CD4-positive, alpha-beta T cell treated with Interleukin-4 for 4 hours (primary cell): Measurements from ENCODE around the gene IPO8.
A peak's percentile ranks its signal among the peaks of the same experiment; 100 is the strongest.

Experiments
- DNase-seq: peaks from one replicate; pipeline ENCODE4 v3.0.0-alpha.2; 2020

The IPO8 gene

DNA sequence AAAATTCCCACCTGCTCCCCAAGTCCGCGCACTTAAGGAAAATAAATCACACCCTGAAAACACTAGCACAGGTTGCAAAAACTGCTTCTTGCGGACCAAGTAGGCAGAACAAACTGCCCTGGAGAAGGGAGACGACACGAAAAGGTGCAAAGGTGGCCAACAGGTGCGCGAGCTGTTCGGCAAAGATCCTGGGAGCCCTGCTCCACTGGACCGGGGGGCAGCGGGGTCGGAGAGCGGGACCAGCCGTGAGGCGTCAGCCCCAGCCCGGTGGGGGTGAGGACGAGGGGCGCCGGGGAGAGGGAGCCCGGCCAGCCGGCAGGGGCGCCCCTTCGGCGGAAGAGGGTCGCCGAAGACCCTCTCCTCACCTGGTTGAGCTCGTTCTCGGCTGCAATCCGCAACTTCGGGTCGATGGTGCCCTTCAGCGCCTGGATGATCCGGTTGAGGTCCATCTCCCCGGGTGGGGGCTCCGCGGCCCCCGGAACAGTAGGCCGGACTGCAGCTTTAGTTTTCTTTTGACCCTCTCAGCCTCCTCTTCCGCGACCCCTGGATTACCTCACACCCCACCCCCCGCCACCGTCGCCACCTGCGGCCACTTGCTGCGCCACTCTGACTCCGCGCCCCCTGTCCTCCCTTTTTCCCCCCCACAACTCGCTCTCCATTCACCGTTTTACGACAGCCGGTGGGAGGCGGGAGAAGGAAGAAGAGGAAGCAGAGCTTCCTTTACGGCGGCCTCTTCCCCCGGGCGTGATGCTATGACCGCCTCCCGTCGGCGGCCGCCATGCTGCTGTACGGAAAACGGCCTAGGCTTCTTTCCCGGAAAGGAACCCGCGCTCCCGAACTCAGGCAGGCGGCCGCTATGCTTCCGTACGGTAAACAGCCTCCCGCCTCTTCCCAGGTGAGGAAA lies at the start of gene IPO8:
TSS of gene IPO8 (minus strand) at position 671 of the 904 bp plus-strand sequence. CDS start at position 449, 222 bp downstream.
- peak; percentile 90 for DNase-seq

DNA sequence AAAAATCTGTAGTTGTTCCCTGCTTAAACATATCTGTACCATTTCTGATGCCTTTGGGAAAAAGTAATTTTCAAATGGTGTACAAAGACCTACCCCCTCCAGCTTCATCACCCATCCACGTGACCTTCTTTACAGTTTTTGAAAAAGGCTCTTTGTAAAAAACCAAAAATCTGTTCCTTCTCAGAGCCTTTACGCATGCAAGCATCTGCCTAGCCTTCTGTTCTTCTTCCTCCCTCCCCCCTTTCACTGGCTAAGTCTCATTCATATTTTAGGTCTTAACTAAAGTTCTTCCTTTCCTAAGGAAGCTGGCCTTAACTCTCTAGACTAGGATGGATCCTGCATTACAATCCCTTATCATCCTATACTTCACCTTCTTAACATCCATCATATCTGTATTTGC lies 48.7 kb upstream of the IPO8 start:
- DNase-seq: no peak

DNA sequence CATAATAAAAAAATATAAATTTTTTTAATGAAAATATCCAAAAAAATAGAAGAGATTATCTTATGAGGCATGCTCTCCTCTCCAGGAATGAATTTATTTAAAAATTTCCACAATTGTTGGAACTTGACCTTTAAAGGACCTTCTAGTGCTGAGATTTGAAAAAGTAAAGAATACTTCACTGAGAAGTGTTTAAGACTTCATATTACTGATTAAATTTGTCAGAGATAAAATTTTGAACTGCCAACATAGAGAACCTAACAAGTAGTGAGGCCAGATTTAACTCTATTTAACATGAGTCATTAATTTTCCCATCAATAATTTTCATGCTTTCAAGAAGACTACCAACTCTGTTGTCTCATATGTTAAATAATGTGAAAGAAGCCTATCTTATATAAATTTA lies 44.6 kb upstream of the IPO8 start:
- no peak for DNase-seq

DNA sequence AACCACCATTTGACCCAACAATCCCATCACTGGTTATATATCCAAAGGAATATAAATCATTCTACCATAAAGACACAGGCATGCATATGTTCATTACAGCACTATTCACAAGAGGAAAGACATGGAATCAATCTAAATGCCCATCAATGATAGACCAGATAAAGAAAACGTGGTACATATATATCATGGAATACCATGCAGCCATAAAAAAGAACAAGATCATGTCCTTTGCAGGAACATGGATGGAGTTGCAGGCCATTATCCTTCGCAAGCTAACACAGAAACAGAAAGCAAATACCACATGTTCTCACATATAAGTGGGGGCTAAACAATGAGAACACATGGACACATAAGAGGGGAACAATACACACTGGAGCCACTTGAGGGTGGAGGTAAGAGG lies 43.4 kb upstream of the IPO8 start:
- DNase-seq: no peak

GRCh38 chr12:30732954-30733637 lies 37.4 kb upstream of the IPO8 start:
- no peak for DNase-seq

DNA sequence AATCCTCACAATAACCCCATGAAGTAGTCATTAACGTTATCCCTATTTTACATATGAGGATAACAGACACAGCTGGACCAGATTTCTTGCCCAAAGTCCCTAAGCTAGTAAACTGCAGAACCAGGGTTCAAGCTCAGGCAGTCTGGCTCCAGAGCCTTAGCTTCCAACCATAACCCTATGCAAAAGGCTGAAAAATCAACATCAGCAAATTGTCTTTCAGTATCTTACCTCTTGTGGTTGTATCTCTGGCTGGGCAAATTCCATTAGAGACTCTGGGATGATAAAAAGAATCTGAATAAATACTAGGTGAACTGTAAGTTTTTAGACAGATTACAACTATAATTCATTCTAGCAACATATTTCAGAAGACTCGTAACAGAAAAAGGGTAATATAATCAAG lies 34.3 kb upstream of the IPO8 start:
- no peak for DNase-seq

DNA sequence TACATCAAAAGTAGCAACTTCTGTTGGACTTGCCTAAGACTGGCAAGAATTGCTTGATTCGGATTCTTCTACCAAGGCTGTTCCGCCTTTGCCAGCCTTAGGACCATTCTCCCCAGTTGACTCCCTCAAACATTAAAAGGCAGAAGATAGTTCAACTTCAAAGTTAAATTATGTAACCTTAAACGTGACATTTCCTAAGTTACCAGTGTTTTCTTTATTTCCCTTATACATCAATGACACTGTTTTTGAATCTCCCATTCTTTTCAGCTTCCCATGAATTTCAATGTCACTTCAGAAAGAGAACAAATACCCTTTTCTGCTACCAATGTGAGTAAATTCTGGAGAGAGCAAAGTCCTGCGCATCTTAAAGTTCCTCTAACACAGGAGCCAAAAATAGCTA lies 33.9 kb upstream of the IPO8 start:
- DNase-seq: no peak

DNA sequence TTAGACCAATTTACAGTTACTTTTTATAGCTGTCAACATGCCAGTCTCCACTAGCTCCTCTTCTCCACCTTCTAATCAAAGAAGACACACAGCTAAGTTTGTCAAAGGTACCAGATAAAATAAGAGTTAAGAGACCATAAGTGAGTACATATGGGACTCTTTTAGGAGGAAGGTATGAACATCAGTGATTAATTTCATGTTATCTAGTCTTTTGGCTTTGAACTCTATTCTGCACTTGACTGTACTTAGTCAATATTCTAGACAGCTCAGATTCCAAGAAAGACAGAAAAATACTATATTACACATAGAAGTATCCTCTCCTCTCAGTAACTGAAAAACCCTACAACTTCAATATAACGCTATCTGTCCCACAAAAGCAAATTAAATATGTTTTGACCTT lies 31.0 kb upstream of the IPO8 start:
- DNase-seq: no peak

GRCh38 chr12:30725739-30726138 lies 30.1 kb upstream of the IPO8 start:
- no peak for DNase-seq

GRCh38 chr12:30719060-30719459 lies 23.4 kb upstream of the IPO8 start:
- DNase-seq: no peak

DNA sequence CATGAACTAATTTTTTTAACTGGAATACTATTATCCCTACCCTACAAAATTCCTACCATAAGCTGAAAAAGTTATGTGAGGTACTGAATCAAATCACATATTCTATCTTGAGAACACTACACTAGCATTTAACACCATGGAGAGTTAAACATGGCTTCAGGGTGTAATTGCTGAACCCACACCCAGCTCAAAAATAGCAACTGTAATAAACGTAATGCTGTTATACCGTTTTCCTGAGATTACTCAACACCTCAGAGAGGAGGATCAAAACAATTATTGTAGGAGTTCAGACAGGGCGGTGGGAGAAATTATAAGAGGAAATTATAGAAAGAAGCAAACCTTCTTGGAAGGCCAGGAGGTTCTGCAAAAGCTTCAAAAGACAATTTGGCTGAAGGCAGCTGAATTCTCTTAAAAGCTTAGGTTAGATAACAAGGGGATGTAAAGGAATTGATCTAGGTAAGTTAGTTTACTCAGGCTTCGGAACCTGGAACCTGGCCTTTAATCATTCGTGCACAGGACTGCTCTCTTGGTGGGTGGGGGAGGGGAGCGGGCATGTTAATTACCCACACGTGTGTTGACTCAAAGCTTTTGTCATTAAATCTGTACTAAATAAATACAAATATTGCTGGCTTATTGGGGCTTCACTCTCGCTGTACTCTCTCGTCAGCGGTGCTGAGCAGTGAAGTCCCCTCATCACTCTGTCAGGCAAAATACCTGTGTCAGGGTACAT lies 12.1 kb upstream of the IPO8 start:
- DNase-seq: no peak

- DNase-seq: no peak
Observed at GRCh38 chr12:30706476-30706875, 10.8 kb upstream of the IPO8 start.

DNA sequence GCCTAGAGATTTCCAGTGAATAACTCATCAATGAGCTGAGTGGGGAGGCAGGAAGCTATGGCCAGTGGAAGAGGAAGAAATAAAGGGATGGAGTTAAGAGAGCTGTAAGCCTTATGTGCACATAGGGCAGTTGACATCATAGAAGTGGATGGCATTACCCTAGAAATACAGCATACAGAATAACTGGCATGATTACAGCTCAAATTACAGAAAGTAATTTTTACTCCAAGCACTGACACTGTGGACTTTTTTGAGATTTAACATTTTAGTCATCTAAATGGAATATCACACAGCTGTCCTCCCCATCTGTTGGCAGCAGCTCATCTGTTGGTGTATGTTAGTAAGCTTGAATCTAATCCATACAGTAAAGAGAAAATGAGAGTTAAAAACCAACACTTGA lies 5.4 kb upstream of the IPO8 start:
- DNase-seq: no peak

DNA sequence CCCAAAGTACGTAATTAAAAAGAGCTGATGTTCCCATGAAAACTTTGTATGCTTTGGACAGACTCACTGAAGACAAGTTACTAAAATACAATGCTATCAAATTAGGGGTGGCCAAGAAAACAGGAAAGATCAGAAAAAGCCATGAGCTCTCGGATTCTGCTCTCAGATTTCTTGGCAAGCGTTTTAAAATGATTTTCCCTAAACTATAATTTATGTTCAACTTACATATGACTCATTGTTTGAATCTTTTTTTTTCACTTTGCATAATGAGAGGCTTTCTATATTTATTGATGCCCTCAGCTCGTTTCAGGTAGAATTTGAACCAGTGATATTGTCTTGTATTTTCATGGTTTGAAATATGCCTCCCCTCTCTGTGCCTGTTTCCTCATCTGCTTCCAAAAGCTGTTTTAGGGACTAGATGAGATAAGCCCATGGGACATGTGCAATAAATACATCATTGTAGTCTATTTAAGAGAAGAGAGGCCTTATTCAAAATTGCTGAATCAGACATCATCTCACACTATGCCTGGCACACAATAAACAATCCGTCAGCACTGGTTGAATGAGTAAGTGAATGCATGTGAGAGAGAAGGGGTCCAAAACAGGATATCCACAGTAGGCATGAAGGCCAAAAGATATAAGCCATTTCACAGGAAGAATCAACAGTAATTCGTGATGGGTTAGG lies 4.7 kb upstream of the IPO8 start:
- DNase-seq: no peak

GRCh38 chr12:30698346-30698745 lies 2.7 kb upstream of the IPO8 start:
- no peak for DNase-seq

- DNase-seq: no peak
Observed at GRCh38 chr12:30696943-30697342, 1.3 kb upstream of the IPO8 start.

GRCh38 chr12:30696486-30696885 lies 817 bp upstream of the IPO8 start:
- no peak for DNase-seq

- DNase-seq: no peak
Observed at GRCh38 chr12:30696103-30696408, 387 bp upstream of the IPO8 start.

- no peak for DNase-seq
Observed at GRCh38 chr12:30694412-30695198, 1.1 kb downstream of the IPO8 start.

DNA sequence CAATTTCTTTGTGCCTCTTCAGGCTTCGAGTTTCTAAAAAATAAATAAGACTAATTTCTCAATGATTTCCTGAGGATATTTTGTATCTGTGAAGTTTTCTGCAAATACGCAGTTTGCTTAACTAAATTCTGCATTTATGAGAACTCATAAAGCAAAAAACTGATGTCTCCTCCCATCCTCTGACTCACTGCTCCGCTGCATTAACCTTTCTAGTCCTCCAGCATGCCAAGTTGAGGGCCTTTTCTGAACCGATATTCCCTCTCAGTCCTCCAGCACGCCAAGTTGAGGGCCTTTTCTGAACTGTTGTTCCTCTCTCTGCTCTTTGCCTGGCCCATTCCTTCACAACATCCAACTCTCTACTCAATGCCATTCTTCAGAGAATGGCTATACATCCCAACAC lies 3.2 kb downstream of the IPO8 start:
- DNase-seq: no peak

- no peak for DNase-seq
Observed at GRCh38 chr12:30691122-30691879, 4.4 kb downstream of the IPO8 start.
